ENCODE measurements around the gene ZNF575.

ZNF575 gene, protein sequence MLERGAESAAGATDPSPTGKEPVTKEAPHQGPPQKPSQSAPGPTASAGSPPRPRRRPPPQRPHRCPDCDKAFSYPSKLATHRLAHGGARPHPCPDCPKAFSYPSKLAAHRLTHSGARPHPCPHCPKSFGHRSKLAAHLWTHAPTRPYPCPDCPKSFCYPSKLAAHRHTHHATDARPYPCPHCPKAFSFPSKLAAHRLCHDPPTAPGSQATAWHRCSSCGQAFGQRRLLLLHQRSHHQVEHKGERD

DNA sequence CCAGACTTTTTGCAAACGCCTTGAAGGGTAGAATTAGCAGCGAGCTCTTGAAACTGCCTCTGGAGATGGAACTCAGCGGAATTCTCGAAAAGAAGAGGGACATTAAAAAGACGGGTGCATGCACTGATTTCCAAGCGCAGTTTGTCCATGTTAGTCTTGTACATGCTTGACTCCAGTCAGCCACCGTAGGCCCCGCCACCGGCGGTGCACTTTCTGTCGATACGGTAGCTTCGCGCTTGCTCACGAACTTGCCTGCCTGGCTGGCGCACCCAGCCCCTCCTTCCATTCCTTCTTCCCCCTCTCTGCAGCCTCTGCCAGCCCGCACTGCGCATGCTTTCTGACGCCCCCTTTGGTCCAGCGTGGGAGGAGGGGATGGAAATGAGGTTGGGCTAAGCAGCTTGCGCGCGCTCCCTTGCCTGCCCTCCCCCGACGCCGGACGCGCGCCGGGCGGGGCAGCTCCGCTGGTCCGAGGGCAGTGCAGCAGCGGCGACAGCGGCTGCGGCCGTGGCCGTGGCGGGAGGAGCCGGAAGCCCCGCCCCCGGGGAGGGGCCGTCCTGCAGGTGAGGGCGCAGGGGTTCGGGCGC is at the start of gene ZNF575:
ZNF575 (plus strand) TSS at position 227 of the 584 bp plus-strand sequence. CDS start 1,235 bp downstream, outside the sequence.
- peak; percentile 50 to 72 for DNase-seq (ENCODE audit: low read depth in 2 of 2, low spot score in 1 of 2)

DNA sequence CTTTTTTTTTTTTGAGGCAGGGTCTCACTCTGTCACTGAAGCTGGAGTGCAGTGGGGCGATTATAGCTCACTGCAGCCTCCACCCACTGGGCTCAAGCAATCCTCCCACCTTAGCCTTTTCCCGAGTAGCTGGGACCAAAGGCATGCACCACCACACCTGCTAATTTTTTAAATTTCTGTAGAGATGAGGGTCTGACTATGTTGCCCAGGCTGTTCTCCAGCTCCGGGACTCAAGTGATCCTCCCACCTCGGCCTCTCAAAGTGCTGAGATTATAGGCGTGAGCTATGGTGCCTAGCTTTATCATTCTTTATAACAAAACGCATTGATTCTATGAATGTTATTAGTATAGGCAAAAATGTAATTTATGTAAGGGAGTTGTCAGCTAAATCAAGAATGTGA is 49.7 kb upstream of the ZNF575 start:
- no peak for DNase-seq (ENCODE audit: low read depth in 2 of 2, low spot score in 1 of 2)

- no peak for DNase-seq (ENCODE audit: low read depth in 2 of 2, low spot score in 1 of 2)
Measured at GRCh38 chr19:43485951-43486350, 47.0 kb upstream of the ZNF575 start.

- no peak for DNase-seq (ENCODE audit: low read depth in 2 of 2, low spot score in 1 of 2)
Measured at GRCh38 chr19:43486412-43486811, 46.6 kb upstream of the ZNF575 start.

- no peak for DNase-seq (ENCODE audit: low read depth in 2 of 2, low spot score in 1 of 2)
Measured at GRCh38 chr19:43488179-43488578, 44.8 kb upstream of the ZNF575 start.

- DNase-seq (ENCODE audit: low read depth in 2 of 2, low spot score in 1 of 2): no peak
Measured at GRCh38 chr19:43489310-43489709, 43.7 kb upstream of the ZNF575 start.

DNA sequence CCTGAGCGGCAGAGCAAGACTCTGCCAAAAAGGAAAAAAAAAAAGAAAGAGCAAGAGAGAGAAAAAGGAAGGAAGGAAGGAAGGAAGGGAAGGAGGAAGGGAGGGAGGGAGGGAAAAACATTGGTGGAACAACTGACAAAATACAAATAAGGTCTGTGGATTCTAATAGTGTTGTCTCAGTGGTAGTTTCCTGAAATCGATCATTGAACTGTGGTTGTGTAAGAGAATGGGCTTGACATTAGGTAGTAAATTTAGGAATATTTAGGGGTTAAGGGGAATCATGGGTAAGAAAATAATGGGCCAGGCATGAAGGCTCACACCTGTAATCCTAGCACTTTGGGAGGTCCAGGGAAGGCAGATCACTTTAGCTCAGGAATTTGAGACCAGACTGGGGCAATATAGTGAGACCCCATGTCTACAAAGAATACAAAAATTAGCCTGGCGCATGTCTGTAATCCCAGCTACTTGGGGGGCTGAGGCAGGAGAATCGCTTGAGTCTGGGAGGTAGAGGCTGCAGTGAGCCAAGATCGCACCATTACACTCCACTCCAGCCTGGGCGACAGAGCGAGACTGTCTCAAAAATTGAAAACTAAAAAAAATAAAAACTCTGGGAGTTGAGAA is 42.9 kb upstream of the ZNF575 start:
- no peak for DNase-seq (ENCODE audit: low read depth in 2 of 2, low spot score in 1 of 2)

DNA sequence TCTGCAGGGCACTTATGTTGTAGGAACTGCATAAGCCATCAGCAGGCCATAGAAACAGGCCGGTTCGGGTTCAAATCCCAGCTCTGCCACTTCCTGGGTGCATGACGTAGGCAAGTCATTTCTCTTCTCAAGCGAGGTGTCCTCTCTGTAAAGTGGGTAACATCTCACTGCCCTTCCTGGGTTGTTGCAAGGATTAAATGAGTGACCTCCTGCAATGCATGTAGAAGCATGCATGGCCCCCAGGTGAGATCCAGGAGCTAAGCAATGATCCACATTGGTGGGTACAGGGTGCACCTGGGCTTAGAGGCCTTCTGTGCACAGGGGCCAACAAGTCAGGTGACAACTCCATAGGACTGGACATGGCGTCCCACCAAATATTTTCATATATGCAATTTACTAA is 42.2 kb upstream of the ZNF575 start:
- no peak for DNase-seq (ENCODE audit: low read depth in 2 of 2, low spot score in 1 of 2)

GRCh38 chr19:43495082-43495481 is 37.9 kb upstream of the ZNF575 start:
- no peak for DNase-seq (ENCODE audit: low read depth in 2 of 2, low spot score in 1 of 2)

DNA sequence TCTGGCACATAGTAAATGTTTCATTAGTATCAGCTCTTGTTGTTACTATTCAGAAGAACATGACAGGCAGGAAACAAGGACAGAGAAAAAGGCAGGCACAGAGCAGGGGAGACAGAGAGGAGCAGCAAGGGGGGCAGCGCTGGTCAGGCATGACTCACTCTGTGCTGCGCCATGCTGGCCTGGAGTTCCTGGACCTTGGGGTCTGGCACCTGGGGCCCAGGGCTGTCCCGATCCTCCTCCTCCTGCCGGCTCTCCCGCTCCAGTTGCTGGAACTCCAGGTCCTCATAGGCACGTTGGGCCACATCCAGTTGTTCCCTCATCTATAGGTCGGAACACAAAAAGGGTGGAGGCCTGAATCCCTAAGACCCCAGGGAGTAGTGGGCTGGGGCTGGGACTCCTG is 36.0 kb upstream of the ZNF575 start:
- DNase-seq (ENCODE audit: low read depth in 2 of 2, low spot score in 1 of 2): no peak

DNA sequence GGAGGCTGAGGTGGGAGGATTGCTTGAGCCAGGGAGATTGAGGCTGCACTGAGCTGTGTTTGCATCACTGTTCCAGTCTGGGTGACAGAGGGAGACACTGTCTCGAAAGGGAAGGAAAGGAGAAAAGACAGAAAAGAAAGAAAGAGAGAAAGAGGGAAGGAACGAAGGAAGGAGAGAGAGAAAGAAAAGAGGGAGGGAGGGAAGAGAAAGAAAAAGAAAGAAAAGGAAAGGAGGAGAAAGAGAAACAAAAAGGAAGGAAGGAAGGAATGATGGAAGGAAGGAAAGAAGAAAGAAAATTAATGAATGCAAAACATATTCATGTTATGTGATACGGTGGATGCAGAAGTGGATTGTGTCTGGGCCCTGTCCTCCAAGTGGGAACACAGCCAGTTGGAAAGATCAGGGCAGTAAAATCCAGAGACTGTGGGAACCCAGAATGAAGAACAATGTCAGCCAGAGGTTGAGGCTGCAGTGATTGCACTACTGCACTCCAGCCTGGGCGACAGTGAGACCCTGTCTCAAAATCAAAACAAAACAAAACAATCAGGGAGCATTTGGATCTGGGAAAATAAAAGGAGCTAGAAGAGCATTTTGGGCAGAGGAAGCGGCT is 34.6 kb upstream of the ZNF575 start:
- no peak for DNase-seq (ENCODE audit: low read depth in 2 of 2, low spot score in 1 of 2)

GRCh38 chr19:43499042-43499441 is 33.9 kb upstream of the ZNF575 start:
- no peak for DNase-seq (ENCODE audit: low read depth in 2 of 2, low spot score in 1 of 2)

- DNase-seq (ENCODE audit: low read depth in 2 of 2, low spot score in 1 of 2): no peak
Measured at GRCh38 chr19:43501661-43502418, 31.1 kb upstream of the ZNF575 start.

- no peak for DNase-seq (ENCODE audit: low read depth in 2 of 2, low spot score in 1 of 2)
Measured at GRCh38 chr19:43502419-43502976, 30.5 kb upstream of the ZNF575 start.

- DNase-seq (ENCODE audit: low read depth in 2 of 2, low spot score in 1 of 2): peak; percentile 98 to 99
Measured at GRCh38 chr19:43503501-43504425, 29.2 kb upstream of the ZNF575 start.

DNA sequence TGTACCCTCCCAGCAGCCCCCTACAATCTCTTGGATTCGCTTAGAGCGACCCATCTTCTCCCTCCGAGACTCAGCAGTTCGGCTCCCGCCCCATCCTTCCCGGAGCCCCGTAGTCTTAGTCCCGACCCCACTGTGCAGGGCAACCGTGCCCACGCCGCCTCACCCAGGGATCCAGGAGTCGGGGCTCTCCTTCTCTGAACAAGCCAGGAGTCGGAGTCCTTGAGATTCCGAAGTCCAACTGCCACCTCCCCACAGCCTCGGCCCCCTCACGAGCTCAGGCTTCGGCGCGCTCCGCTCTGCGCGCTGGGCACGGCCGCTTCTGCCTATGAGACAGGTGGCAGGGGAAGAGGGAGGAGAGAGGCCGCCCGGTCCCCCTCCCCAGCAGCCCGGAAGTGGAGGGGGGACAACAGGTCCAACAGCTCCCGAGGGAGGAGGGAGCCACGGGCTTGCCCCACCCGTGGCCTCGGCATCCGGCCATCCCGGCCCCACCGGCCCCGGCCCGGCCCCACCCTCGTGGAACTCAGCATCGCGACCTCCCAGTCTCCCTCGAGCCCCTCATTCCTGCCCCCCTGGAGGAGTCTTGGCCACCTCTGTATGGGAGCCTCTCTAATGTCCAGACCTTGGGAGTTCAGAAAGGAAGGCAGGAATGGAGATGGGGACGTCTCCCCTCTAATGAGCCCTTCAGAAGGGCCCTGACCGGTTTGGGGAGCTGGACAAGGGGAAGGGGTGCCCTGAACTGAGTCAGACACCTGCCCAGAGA is 28.4 kb upstream of the ZNF575 start, which contains the start of gene PHLDB3:
PHLDB3 (minus strand) TSS at position 321 of the 760 bp plus-strand sequence. CDS start 628 bp downstream, outside the sequence.
- DNase-seq (ENCODE audit: low read depth in 2 of 2, low spot score in 1 of 2): no peak

GRCh38 chr19:43505186-43505456 is 27.9 kb upstream of the ZNF575 start:
- no peak for DNase-seq (ENCODE audit: low read depth in 2 of 2, low spot score in 1 of 2)

GRCh38 chr19:43505941-43506340 is 27.0 kb upstream of the ZNF575 start:
- DNase-seq (ENCODE audit: low read depth in 2 of 2, low spot score in 1 of 2): no peak

GRCh38 chr19:43506629-43507028 is 26.4 kb upstream of the ZNF575 start:
- no peak for DNase-seq (ENCODE audit: low read depth in 2 of 2, low spot score in 1 of 2)
